Measurements from ENCODE around the gene PPFIBP2.

GRCh38 chr11:7563281-7563680 is 49.5 kb downstream of the PPFIBP2 start:
- no peak for TF ChIP-seq CTCF (IDR thresholded peaks at IDR 0.05)
- no peak for TF ChIP-seq POLR2A (IDR thresholded peaks at IDR 0.05)
